HG03108 (cell line): ENCODE measurements around the gene PHF14.

ENCODE experiments used
- ATAC-seq: cut with Tn5 transposase; IDR thresholded peaks from one replicate; pipeline ENCODE4 v1.9.1; 2021; ENCODE audit warnings: moderate library complexity; ENCODE audit not compliant: unreplicated experiment

Gene PHF14

DNA sequence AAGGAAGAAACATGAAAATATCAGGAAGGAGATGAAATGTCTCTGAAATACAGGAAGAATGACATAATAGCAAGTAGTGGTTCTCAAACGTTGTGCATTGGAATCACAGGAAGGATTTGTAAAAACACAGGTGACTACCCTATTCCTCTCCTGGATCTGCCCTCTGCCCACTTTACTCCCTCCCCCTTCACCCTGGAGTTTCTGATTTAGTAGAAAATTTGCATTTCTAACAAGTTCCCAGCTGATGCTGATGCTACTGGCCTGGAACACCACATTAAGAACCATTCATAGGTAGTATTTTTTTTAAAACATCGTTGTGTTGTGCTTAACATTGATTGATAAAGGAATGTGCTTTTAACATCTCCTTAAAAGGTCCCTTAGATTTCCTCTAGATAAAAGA lies 130.9 kb downstream of the PHF14 start:
- ATAC-seq: no peak

DNA sequence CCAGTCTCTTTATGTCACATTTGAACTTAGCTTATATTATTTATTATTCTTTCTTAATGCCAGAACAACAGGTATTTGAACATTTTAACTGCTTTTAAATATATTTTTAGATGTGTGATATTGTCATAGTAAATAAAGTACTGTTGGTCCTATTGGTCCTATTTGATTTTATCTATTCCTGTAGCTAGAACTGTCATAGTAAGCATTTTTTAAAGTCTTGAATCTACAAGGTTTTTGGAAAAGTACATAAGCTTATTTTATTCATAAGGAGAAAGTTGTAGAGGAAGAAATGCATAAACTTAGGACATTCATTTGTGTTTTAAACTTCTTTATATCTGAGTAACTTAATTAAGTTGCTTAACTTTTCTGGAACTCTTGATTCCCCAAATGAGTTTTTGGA lies 136.0 kb downstream of the PHF14 start:
- ATAC-seq: no peak

DNA sequence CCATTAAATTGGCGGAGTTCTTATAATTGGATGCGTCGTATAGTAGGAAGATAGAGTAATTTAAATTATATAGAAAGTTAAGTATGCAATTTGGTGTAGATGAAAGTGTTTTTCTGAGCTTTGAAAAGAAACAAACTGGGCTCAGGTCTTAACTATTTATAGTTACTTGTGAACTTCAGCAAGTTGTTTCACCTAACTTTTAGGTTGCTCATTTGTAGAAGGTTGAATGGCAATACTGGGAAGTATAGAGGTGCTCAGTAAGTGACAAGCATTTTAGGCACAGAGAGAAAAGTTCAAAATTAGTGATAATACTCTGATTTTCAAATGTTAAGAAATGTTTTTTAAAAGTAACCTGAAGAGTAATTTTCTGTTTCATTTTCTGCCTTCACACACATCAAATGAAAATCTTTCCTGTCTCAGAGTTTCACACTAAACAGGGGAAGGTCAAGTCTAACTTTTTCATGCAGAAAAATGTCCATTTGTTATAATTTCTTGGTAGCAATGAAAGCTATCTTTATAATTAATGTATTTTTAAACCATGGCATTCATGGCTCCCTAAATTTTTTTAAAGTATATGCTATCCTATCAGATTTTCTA lies 146.5 kb downstream of the PHF14 start:
- ATAC-seq: peak; percentile 73

DNA sequence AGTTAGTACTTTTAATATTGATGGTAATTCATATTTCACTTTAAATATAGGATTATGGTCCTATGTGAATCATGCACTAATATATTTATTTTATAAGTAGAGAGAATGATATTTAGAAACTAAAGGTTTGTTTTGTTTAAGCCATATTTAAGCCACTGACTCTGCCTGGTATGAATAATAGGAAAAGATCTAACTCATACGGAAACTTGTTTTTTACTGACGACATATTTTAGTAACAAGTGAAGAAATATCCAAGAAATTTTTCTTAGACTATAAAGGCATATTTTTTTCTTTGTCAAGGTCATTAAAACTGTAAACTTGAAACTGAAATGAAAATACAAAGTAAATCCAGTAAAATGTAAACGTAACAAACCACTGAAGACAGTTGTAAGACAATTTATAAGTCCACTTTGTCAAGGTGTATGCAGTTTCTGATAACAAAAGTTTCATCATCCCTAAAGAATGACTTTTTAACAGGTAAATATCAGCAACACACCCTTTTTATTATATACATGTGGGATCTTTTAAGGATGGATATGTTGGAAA lies 147.1 kb downstream of the PHF14 start:
- no peak for ATAC-seq

DNA sequence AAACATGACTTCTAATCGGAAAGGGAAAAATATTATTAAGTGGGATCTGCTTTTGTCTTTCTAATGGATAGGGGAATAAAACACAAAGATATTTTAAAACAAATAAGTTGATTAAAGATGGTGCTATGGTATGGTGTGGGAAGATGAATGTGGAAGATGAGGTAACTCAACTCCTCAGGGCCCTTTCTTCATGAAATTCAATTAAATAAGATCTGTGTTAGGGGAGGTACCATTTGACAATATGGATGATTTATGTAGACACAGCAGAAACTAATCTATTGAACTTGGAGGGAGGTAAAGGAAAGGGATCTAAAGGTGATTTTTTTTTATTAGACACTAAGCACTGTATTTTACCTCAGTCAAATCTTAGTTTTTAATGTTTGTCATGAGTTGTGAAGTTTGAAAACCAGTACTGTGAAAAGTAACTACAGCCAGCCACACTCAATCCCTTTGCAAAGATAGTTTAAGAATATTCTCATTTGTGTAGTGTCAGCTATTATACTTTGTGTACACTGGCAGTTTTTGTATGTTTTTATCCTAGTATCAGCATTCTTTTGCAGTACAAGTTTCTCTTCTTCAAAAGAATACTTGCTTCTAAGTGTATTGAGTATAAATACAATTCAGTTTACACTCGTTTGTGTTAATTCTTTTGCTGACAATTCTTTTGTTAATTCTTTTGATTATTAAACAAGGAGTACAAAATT lies 151.3 kb downstream of the PHF14 start:
- ATAC-seq: no peak

DNA sequence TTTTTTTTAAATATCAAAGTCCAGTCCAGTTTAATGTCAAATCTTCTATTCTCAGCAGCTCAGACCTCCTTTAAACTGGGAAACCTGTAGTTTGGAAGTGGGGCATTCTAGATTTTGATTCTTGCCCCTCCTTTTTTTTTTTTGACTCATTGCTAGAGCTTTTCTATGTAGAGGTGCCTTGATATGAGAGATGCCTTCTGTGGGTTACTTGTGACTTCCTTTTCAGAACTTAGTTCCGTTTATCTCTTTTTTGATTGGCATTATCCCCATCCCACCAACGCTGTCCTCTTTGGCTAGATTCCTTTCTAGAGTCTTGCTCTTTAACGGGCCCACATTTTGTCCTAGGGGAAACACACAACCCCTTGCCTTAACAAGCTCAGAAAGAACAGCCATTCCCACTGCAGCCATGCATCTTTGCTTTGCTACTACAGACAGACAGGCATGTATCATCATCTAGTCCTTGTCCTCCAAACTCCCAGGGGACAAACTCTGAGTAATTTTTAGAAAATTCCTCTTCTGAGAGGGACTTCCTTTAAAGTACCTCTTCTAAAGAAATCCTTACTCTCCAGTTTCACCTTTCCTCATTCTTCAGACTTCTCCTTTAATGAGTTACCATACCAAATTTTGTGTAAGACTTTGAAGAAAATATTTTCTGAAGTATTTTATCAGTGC lies 153.6 kb downstream of the PHF14 start:
- no peak for ATAC-seq

DNA sequence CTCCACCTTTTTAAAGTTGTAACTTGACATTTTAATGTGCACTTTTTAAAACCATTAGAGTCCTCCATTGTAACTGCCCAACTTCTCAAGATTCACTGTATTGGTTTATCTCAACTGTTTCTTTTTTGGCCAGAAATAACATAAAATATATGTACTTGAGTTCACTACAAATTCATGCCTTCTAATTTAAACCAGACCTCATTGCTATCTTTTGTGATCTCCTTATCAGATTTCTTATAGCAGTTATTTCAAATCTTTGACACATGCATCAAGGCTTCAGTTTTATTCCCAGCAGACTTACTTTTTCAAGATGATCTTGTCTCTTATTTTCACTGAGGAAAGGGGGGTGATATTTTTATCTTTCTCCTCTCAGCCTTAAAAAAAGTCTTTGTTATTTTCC lies 154.3 kb downstream of the PHF14 start:
- no peak for ATAC-seq

DNA sequence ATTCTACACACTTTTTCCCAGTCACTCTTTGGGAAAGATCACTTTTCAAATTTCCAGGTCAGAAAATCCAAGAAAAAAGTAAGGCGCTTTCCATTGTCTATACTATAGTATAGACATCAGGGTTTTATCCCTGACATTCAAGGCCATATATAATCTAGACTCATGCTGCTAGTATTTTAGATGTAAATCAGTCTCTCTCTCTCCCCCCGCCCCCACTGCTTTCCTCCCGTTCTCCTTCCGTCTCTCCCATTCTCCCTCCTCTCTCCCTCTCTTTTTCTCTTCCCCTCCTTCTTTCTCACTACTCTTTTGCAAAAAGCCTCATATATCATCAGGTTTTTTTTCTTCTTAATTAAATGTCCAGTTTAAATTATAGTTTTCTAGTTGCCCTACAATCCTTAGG lies 154.8 kb downstream of the PHF14 start:
- no peak for ATAC-seq

DNA sequence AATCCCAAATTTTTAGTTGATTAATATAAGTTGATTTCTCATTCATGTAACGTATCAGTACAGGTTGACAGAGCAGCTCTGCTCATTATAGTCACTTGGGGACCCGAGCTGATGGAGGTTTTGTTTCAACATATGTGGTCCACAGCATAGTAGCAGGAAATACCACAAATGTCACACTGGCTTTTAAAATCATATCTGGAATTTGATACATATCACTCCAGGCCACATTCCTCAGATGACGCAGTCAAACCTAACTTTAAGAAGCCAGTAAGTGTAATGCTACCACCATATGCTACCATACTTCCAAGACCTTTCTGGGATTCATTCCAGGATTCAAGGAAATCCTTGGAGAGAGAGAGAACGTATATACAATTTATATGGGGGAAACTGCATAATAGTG lies 156.3 kb downstream of the PHF14 start:
- ATAC-seq: no peak

DNA sequence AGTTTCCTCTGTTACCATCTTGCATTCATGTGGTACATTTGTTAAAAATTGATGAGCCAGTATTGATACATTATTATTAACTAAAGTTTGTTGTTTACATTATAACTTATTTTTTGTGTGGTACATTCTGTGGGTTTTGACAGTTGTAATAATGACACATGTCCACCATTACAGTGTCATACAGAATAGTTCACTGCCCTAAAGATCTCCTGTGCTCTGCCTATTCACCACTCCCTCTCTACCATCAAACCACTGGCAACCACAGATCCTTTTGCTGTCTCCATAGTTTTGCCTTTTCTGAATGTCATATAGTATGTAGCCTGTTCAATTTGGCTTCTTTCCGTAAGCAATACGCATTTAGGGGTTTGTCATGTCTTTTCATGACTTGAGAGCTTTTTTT lies 156.9 kb downstream of the PHF14 start:
- no peak for ATAC-seq

DNA sequence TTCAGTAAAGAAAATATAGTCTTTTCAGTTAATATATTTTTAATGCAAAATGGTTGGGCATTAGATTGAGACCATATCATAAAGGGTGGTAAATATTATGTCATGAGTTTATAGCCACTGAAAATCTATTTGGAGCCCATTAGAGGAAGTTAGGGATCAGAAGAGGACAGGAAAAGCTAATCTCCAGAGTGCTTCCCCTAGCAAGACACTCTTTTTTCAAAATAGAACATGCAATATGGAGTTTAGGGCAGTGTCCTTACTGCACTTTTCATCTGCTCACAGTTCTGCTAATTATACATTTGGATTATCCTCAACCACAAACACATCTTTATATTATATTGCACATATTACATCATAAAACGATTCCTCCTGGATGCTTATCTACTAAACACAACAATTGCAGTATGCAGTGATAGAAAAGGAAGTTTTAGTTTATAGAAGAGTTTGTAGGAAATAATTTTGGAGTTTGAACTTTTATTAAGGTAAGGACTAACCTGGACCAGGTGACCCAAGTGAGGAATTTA lies 159.8 kb downstream of the PHF14 start:
- ATAC-seq: no peak

DNA sequence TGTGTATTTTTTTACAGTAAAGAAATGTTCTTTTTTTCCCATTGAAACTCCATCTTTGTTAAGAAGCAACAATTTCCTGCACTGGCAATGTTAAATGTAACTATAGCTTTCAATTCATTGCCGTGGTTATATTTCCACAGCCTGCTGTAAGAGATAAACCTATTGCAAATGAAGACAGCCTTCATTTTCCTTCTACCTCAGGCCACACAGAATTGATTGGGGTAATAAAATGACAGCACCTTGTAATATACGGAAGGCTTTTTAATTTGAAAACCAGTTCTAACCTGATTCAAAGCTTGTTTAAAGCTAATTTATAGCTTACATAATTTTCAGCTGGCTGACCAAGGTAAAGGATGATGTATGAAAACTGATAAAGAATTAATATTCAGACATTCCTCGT lies 161.9 kb downstream of the PHF14 start:
- ATAC-seq: no peak

DNA sequence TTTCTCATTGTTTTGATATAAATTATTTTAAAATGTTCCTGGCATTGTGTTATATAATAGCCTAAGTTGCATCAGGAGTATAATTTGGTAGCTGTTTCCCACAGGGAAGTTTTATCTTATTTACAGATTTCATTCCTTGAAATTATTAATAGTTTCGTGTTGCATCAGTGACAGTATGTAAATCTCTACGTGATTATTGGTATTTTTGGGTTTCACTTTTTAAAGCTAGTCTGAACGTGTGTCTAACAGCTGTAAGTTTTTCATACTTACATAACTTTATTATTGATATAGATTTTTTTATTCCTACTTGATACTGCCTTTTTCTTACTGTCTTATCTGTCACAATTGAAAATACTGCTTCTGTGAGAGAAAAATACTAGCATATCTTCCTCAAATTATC lies 167.9 kb downstream of the PHF14 start:
- no peak for ATAC-seq

DNA sequence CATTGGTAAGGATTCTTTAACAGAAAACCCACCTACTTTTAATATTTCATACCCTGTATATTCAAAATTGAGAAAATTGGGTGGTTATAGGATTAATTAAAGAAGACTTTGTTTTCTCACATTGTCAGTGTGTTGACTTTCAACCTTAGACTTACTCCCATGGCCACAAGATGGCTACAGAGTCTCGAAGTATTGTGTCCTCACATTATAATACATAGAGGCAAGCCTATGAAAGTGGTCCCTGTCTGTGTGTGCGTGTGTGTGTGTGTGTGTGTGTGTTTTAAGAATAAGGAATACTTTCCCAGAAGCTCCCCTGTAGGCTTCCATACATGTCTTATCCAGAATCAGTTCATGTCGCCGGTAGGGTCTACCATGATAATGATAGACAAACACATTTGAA lies 180.0 kb downstream of the PHF14 start:
- no peak for ATAC-seq

DNA sequence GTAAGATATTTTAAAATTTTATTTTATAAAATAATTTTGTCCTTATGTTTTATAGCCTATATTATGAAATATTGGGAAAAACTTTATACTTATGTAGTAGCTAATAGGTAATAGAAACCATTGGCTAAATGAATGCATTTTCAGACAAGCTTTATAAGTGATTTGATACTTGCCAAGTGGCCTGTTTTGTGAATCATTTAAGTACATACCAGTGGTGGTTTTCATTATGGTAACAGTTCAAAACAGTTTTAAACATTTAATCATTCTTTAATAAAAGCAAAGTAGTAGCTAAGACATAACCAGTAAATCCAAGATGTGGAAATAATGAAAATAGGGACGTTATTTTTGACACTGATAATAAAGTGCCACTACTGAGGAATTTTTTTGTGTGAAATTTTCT lies 182.2 kb downstream of the PHF14 start:
- no peak for ATAC-seq

DNA sequence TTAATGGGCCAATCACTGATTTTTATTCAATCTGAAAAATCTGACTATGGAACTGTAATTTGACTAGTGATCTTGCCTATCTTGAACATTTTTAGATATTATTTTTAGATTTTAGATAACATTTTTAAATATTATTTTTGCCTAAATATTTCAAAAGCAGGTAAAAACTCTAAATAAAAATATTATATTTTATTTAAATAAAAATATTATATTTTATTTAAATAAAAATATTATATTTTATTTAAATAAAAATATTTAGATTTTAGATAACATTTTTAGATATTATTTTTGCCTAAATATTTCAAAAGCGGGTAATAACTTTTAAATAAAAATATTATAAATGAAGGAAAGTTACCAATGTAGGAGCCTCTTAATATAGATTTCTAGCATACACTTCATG lies 187.8 kb downstream of the PHF14 start:
- no peak for ATAC-seq

DNA sequence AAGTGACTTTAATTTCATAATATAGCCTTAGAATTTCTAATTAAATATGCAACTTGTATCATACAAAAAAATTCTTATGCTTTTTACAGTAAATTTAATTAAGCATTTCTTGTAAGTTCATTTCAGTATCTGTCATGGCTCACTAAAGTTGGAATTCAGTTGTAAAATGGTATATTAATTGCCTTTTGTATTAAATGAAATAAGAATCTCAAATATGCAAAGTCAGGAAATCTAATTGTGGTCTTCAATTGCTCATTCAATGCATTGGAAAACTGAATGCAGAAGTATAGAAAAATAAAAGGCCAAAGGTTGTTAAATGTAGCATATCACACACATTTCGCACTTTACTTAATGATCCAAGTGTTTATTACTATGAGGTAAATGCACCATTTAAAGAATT lies 189.5 kb downstream of the PHF14 start:
- no peak for ATAC-seq

DNA sequence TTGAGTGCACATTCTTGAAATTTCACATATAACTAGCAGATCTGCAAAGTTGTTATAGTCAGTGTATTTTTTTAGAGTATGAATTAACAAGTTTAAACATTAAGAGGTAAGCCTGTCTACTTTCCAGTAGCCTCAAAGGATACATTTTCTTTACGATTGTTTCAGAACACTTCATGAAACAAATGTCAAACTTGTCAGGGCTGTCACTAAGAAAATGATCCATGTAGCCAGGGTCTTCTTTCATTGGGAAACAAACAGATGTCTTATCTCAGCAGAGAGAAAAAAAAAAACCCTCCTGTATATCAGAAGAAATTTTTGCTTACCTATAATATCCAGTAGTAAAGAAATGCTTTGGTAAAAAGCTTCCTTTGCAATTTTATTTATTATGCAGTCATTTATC lies 192.4 kb downstream of the PHF14 start:
- ATAC-seq: no peak

DNA sequence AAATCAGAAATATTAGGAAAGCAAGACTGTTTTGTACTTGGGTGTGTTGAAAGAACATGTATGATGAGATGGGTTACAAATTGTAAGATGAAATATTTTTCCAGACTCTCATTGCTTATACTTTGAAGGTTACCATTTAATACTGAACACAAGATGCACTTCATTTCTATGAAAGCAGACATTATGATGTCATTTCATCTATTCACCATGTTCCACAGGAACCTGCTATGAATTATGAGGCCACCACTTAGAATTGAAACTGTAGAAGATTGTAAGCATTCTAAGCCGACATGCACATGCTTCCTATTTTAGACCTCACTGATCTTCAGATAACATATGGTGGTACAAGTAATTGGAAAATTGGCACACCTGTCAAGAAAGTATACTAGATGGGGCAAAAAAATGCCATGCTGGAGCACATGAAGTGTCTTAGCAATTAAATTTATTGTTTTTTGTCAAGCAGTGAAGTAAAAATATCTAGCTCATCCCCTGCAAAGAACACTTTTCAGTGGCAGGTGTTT lies 195.0 kb downstream of the PHF14 start:
- ATAC-seq: no peak

DNA sequence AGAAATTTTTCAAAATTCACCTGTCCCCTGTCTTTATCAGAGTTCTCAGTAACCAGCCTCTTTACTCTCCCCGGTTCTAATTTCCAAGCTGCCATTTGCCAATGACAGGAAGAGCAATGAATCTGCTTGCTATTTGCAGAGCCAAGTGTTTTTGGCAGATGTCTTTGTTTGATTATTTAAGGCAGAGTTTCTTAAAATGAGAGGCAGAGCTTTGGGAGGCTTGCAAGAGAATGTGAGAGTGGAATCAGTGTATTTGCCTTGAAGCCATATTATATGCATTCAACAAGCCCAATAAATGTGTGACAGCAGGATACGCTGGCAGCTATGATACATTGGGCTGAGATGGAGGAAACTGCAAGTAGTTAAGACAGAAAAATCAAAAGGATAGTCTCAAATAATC lies 196.5 kb downstream of the PHF14 start:
- ATAC-seq: no peak

DNA sequence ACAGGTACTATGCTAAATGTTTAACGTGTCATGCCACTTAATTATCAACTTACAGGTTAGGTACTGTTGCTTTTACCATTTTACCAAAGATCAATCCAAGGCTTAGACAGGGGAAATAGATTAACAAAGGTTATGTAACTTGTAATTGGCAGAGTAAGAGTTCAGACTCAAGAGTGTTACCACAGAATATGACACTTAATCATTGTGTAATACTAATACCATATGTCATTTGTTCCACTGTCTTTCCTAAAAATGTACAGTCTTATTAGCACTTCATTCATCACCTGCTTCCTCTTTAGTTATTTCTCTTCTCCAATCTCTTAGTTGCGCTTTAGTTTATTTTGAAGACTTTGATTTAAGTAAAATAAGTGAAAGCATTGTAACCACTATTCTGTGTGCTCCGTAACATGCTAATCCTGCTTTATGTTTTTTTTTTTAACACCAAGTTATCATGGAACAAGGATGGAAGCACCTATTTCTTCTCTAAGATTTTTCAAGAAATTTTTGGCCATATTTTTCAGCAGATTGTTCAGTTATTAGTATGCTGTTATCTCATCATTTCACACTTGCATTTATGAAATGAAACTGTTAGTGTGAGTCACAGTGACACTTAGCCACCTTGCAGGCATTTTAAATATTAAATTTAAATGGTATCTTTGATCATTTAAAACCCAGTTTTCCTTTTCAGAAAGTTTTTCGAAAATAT lies 197.3 kb downstream of the PHF14 start:
- ATAC-seq: no peak
